GM20000 (cell line): Measurements from ENCODE around the gene NCAM1.
"Not testable (repeated sequence)": the region's sequence is repeated elsewhere in the genome, so short reads cannot be mapped to it uniquely, and the experiment has no call there.

Experiments
- DNase-seq: peaks from one replicate; pipeline ENCODE4 v3.0.0; 2012; ENCODE audit warnings: low spot score
- CTCF ChIP-seq: IDR thresholded peaks from 2 replicates; pipeline ENCODE4 v1.5.1; 2012; ENCODE audit warnings: mild to moderate bottlenecking, control low read depth; ENCODE audit errors: extremely low read depth, missing control alignments

NCAM1 gene

GRCh38 chr11:113043698-113044097 is 82.5 kb downstream of the NCAM1 start:
- no peak for TF ChIP-seq CTCF
- no peak for DNase-seq

GRCh38 chr11:113045146-113045545 is 83.9 kb downstream of the NCAM1 start:
- no peak for DNase-seq
- no peak for TF ChIP-seq CTCF

- no peak for DNase-seq
- no peak for TF ChIP-seq CTCF
Measured at GRCh38 chr11:113046866-113047265, 85.6 kb downstream of the NCAM1 start.

- DNase-seq: no peak
- no peak for TF ChIP-seq CTCF
Measured at GRCh38 chr11:113048820-113049768, 87.9 kb downstream of the NCAM1 start.

GRCh38 chr11:113053042-113053441 is 91.8 kb downstream of the NCAM1 start:
- not testable (repeated sequence) for DNase-seq

- no peak for DNase-seq
- no peak for TF ChIP-seq CTCF
Measured at GRCh38 chr11:113057038-113057437, 95.8 kb downstream of the NCAM1 start.

- DNase-seq: no peak
- no peak for TF ChIP-seq CTCF
Measured at GRCh38 chr11:113059548-113059947, 98.3 kb downstream of the NCAM1 start.

GRCh38 chr11:113065330-113065729 is 104.1 kb downstream of the NCAM1 start:
- TF ChIP-seq CTCF: no peak
- DNase-seq: no peak
